BLaER1 (cell line): Measurements from ENCODE around the gene CACNA1C.

Experiments
- H3K27ac ChIP-seq: shearing (Covaris generic); formaldehyde crosslinking; 2 replicates; pipeline ENCODE4 v1.8.1; 2022
- H3K27me3 ChIP-seq: shearing (Covaris generic); formaldehyde crosslinking; 2 replicates; pipeline ENCODE4 v1.8.1; 2022
- H3K36me3 ChIP-seq: shearing (Covaris generic); formaldehyde crosslinking; 2 replicates; pipeline ENCODE4 v1.8.1; 2022
- H3K4me1 ChIP-seq: shearing (Covaris generic); formaldehyde crosslinking; 2 replicates; pipeline ENCODE4 v1.8.1; 2022
- H3K4me2 ChIP-seq: shearing (Covaris generic); formaldehyde crosslinking; 2 replicates; pipeline ENCODE4 v1.8.1; 2022
- H3K4me3 ChIP-seq: shearing (Covaris generic); formaldehyde crosslinking; 2 replicates; pipeline ENCODE4 v1.8.1; 2022
- H3K9ac ChIP-seq: shearing (Covaris generic); formaldehyde crosslinking; 2 replicates; pipeline ENCODE4 v1.8.1; 2022
- H3K9me3 ChIP-seq: shearing (Covaris generic); formaldehyde crosslinking; 2 replicates; pipeline ENCODE4 v1.8.1; 2022
- H4K20me1 ChIP-seq: shearing (Covaris generic); formaldehyde crosslinking; 2 replicates; pipeline ENCODE4 v1.8.1; 2022
- Cebpa-rat ChIP-seq: shearing (Covaris generic); IDR thresholded peaks from 2 replicates; pipeline ENCODE4 v1.8.1; 2022

The CACNA1C gene

GRCh38 chr12:2318286-2318685, 265.5 kb downstream of the CACNA1C start:
- H3K4me2 ChIP-seq, result no peak overlapping the region
- H4K20me1 ChIP-seq, result no peaks in the 10 kb centered on the region
- peaks cover 46% of the 10 kb centered on the region for H3K4me1 ChIP-seq
- H3K27me3 ChIP-seq, result no peaks in the 10 kb centered on the region
- no peak for TF ChIP-seq Cebpa-rat
- H3K9ac ChIP-seq, result no peak overlapping the region
- H3K9me3 ChIP-seq, result no peaks in the 10 kb centered on the region
- H3K36me3 ChIP-seq, result no peaks in the 10 kb centered on the region
- H3K27ac ChIP-seq, result no peak overlapping the region
- no peak overlapping the region for H3K4me3 ChIP-seq

GRCh38 chr12:2319136-2319535, 266.3 kb downstream of the CACNA1C start:
- no peak overlapping the region for H3K4me3 ChIP-seq
- no peaks in the 10 kb centered on the region for H3K36me3 ChIP-seq
- peak overlapping the region; percentile 76 for H3K4me2 ChIP-seq
- H4K20me1 ChIP-seq, result no peaks in the 10 kb centered on the region
- H3K27ac ChIP-seq, result peak overlapping the region; percentile 50; the same call in 1 of the 2 replicates
- no peaks in the 10 kb centered on the region for H3K9me3 ChIP-seq
- peak overlapping the region; percentile 60; the same call in 1 of the 2 replicates for H3K9ac ChIP-seq
- TF ChIP-seq Cebpa-rat, result no peak
- H3K4me1 ChIP-seq, result peaks cover 55% of the 10 kb centered on the region
- H3K27me3 ChIP-seq, result no peaks in the 10 kb centered on the region

- peak overlapping the region; percentile 60; the same call in 1 of the 2 replicates for H3K9ac ChIP-seq
- TF ChIP-seq Cebpa-rat, result no peak
- no peaks in the 10 kb centered on the region for H4K20me1 ChIP-seq
- H3K4me1 ChIP-seq, result peaks cover 63% of the 10 kb centered on the region
- H3K27ac ChIP-seq, result peak overlapping the region; percentile 50; the same call in 1 of the 2 replicates
- H3K9me3 ChIP-seq, result no peaks in the 10 kb centered on the region
- peak overlapping the region; percentile 76 for H3K4me2 ChIP-seq
- no peaks in the 10 kb centered on the region for H3K27me3 ChIP-seq
- no peaks in the 10 kb centered on the region for H3K36me3 ChIP-seq
- no peak overlapping the region for H3K4me3 ChIP-seq
These were observed 267.1 kb downstream of the CACNA1C start for GRCh38 chr12:2319737-2320506.

- Histone ChIP-seq H3K9ac (0 out of 2 replicates have a peak overlapping the region, but pooled peaks have one; percentile 16), H3K9me3 (no peaks in the 10 kb centered on the region), H3K27ac (peak overlapping the region; percentile 50; the same call in 1 of the 2 replicates), H3K4me3 (no peak overlapping the region), H3K4me1 (peaks cover 72% of the 10 kb centered on the region), H3K27me3 (no peaks in the 10 kb centered on the region), H4K20me1 (no peaks in the 10 kb centered on the region), H3K36me3 (no peaks in the 10 kb centered on the region), H3K4me2 (peak overlapping the region; percentile 76)
- no peak for TF ChIP-seq Cebpa-rat
These were observed 268.1 kb downstream of the CACNA1C start for GRCh38 chr12:2320841-2321240.

- TF ChIP-seq Cebpa-rat, result no peak
- Histone ChIP-seq H3K4me3 (no peak overlapping the region), H4K20me1 (no peaks in the 10 kb centered on the region), H3K27me3 (no peaks in the 10 kb centered on the region), H3K9ac (no peak overlapping the region), H3K27ac (peak overlapping the region; percentile 78), H3K4me2 (peak overlapping the region; percentile 82), H3K9me3 (no peaks in the 10 kb centered on the region), H3K4me1 (peaks cover 90% of the 10 kb centered on the region), H3K36me3 (no peaks in the 10 kb centered on the region)
These were observed 269.9 kb downstream of the CACNA1C start for GRCh38 chr12:2322554-2323120.

- Histone ChIP-seq H3K9ac (no peak overlapping the region; the same call in 1 of the 2 replicates), H3K4me3 (no peak overlapping the region), H3K27ac (peak overlapping the region; percentile 78), H4K20me1 (no peaks in the 10 kb centered on the region), H3K9me3 (no peaks in the 10 kb centered on the region), H3K4me1 (peaks cover 96% of the 10 kb centered on the region), H3K4me2 (peak overlapping the region; percentile 82), H3K27me3 (no peaks in the 10 kb centered on the region), H3K36me3 (no peaks in the 10 kb centered on the region)
- TF ChIP-seq Cebpa-rat, result no peak
These were observed 270.9 kb downstream of the CACNA1C start for GRCh38 chr12:2323532-2324255.

GRCh38 chr12:2324387-2324786, 271.6 kb downstream of the CACNA1C start:
- Histone ChIP-seq H3K4me1 (peaks cover 89% of the 10 kb centered on the region), H3K4me3 (no peak overlapping the region), H3K9ac (no peak overlapping the region; the same call in 1 of the 2 replicates), H4K20me1 (no peaks in the 10 kb centered on the region), H3K4me2 (peak overlapping the region; percentile 82), H3K36me3 (no peaks in the 10 kb centered on the region), H3K27ac (peak overlapping the region; percentile 78), H3K9me3 (no peaks in the 10 kb centered on the region), H3K27me3 (no peaks in the 10 kb centered on the region)
- TF ChIP-seq Cebpa-rat, result no peak

GRCh38 chr12:2325519-2325918, 272.7 kb downstream of the CACNA1C start:
- Histone ChIP-seq H3K9me3 (no peaks in the 10 kb centered on the region), H3K27ac (peak overlapping the region; percentile 78), H3K9ac (peak overlapping the region; percentile 56; the same call in 1 of the 2 replicates), H3K4me3 (peak overlapping the region; percentile 29), H4K20me1 (no peaks in the 10 kb centered on the region), H3K36me3 (no peaks in the 10 kb centered on the region), H3K4me2 (peak overlapping the region; percentile 82), H3K27me3 (no peaks in the 10 kb centered on the region), H3K4me1 (peaks cover 77% of the 10 kb centered on the region)
- TF ChIP-seq Cebpa-rat, result no peak

- Histone ChIP-seq H3K4me2 (peak overlapping the region; percentile 82), H3K4me1 (peaks cover 68% of the 10 kb centered on the region), H3K27me3 (no peaks in the 10 kb centered on the region), H3K27ac (peak overlapping the region; percentile 78), H3K9ac (peak overlapping the region; percentile 37), H3K36me3 (no peaks in the 10 kb centered on the region), H3K9me3 (no peaks in the 10 kb centered on the region), H4K20me1 (no peaks in the 10 kb centered on the region), H3K4me3 (no peak overlapping the region)
- TF ChIP-seq Cebpa-rat, result no peak
These were observed 273.7 kb downstream of the CACNA1C start for GRCh38 chr12:2326470-2326869.

GRCh38 chr12:2328661-2329060, 275.9 kb downstream of the CACNA1C start:
- Histone ChIP-seq H3K4me3 (no peak overlapping the region), H3K4me2 (no peak overlapping the region)

More at GRCh38 chr12:2328661-2329060, 275.9 kb downstream of the CACNA1C start:
- Histone ChIP-seq H4K20me1 (no peaks in the 10 kb centered on the region), H3K4me1 (peaks cover 51% of the 10 kb centered on the region), H3K27ac (no peak overlapping the region), H3K36me3 (no peaks in the 10 kb centered on the region), H3K27me3 (no peaks in the 10 kb centered on the region), H3K9me3 (no peaks in the 10 kb centered on the region), H3K9ac (no peak overlapping the region)
- TF ChIP-seq Cebpa-rat, result no peak
